ENCODE data around the gene MAD2L1BP.
"Not testable (repeated sequence)": the region's sequence is repeated elsewhere in the genome, so short reads cannot be mapped to it uniquely, and the experiment has no call there.

Gene MAD2L1BP

DNA sequence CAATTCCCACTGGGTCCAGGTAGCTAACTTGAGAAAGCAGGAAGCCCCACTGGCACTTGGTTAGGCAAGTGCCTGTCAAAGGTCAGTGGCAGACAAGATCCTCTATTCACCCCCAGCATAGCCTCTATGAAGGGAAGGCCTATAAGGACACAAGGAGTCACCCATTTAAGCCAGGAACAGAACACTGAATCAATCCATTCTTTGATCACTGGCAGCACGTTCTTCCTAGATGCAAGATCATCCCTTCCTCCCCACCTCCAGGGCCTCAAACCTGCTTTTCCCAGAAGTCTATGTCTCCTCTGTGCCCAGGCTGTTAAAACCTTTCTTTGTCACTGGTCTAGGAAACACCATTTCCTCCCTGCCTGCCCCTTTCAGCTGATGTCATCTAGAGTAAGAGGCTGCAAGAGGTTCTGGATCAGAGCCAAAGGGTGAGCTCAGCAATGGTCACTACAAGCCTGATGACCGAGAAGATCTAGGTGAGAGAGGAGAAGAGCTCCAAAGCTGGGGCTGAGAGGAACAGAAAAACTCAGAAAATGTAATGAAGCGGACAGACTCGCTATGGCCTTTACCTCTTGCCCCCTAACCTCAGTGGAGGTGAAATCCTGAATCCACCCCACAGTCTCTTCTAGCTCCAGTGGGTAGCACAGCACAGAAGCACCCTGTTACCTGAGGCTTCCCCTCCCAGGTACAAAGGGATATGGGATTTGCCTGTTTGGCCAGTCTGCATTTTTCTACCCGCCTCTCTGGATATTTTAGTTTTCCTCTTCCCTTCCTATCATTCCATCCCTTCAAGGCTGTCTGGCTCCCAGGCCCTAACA lies 8.4 kb upstream of the MAD2L1BP start:
- DNase-seq (ENCODE audit: low read depth in 2 of 2): peak; percentile 78 to 83

DNA sequence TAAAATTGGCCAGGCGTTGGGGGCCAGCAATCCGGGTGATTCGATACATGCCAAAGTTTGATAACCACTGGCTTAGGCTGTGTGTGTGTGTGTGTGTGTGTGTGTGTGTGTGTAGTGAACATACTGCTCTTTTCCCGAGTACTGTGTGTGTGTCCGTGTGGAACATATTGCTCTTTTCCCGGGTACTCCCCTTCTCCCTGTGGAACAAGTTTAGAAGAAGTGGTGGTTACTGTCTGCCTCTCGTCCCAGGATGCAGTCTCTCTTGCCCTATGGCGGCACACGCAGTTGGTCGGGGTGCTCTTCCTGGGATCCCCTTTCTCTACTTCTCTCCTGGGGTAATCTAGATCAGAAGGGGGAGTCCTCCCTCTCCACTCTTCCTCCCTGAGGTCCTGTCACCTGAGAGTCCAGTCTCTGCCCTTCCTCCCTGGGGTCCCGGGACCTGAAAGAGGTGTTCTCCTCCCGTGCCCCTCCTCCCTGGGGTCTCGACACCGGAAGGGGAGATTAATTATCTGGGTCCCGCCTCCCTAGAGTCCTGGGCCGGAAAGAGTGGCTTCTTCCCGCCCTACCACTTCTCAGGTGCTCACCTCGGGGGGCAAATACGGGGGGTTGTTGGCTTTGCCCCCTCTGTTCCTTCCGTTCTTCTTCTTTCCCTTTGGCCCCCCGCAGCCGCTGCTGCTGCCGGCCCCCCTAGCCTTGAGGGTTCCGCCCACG lies 7.1 kb upstream of the MAD2L1BP start:
- peak in 1 of 2 experiments; percentile 14 for DNase-seq (ENCODE audit: low read depth in 2 of 2)

DNA sequence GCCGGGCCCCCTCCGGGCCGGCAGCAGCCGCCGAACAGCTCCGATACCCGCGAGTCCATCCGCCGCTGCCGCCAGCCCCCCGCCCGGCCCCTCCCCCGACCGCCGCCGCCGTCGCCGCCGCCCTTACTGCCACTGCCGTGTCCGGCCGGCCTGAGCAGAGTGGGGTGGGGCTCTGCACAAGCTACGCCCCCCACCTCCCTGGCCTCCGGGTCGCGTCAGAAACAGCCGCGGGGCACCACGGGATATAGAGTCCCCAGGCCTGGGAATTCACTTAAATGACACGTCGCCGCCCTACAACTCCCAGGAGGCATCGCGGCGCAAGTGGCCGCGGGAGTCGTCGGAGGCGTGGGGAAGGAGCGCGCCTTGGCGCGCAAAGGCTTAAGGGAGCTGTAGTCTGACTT lies 6.5 kb upstream of the MAD2L1BP start, which contains the start of gene GTPBP2:
Gene GTPBP2, minus strand, starts transcription at position 161 of the 401 bp plus-strand sequence. Its CDS starts 102 bp downstream, at position 59.
- peak; percentile 98 for DNase-seq (ENCODE audit: low read depth in 2 of 2)

DNA sequence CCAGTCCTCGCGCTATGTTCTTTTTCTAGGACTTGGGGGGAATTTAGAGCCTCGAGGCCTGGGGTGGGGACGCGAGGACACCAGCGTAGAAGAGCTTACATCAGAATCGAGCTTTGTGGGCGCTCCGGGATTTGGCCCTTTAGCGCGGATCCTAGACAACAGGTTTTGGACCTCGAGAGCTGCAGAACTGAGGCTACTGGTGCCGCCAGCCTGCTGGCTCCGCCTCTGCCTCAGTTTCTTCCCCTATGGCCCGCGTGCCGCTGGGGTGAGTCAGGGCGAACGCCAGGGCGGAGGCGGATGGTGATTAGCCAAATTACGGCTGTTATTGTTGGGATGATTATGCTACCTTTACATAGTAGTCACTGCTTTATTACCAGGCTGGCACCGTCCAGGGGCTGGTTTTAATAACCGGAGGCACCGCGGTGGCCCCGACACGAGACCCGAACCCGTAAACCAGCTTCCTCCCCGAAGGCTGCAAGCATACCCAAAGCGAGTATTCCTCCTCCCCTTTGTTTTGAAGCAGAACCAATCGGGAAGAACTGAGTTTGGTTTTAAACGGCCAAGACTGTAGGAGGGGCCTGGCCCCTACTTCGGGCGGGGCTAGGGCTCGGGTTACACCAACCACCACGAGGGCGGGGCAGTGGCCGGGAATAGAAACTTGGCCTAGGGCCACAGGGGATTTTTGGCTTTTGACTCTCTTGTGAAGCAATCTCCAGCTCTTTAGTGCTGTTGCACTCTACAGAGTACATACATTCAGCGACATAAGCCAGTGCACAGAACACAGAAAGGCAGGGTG lies 5.9 kb upstream of the MAD2L1BP start:
- peak; percentile 98 to 99 for DNase-seq (ENCODE audit: low read depth in 2 of 2)

DNA sequence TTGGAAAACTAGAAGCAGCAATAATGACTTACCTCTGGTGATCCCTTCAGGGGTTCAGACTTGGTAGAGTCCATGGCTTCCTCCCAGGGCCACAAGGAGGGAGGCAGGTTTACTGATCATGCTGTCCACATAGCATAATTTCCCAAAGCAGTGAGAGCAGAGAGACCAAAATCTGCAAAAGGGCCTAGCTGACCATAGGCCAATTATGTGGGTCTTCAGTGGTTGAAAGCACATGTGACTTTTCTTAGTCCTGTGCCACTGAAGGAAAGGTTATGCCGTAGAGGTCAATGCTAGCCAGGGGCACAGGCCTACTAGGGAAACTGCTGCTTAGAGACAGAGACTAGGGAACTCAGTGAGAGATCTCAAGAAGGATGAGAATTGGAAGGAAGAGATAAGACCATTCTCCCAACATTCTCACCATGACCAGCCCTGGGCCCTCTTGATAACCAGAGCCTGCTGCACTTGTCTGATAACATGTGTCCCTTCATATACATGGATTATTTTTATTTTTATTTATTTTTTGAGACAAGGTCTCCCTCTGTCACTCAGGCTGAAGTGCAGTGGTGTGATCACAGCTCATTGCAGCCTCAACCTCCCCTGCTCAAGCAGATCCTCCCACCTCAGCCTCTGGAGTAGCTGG lies 4.5 kb upstream of the MAD2L1BP start:
- DNase-seq (ENCODE audit: low read depth in 2 of 2): no peak

DNA sequence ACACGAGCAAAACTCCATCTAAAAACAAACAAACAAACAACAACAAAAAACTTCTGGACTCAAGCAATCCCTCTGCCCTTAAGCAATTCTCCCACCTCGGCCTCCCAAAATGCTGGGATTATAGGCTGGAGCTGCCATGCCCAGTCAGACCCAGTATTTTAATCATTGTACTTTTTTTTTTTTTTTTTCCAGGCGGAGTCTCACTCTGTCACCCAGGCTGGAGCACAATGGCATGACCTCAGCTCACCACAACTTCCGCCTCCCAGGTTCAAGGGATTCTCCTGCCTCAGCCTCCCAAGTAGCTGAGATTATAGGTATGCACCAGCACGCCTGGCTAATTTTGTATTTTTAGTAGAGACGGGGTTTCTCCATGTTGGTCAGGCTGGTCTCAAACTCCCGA lies 2.6 kb upstream of the MAD2L1BP start:
- not testable (repeated sequence) for DNase-seq (ENCODE audit: low read depth in 2 of 2)

DNA sequence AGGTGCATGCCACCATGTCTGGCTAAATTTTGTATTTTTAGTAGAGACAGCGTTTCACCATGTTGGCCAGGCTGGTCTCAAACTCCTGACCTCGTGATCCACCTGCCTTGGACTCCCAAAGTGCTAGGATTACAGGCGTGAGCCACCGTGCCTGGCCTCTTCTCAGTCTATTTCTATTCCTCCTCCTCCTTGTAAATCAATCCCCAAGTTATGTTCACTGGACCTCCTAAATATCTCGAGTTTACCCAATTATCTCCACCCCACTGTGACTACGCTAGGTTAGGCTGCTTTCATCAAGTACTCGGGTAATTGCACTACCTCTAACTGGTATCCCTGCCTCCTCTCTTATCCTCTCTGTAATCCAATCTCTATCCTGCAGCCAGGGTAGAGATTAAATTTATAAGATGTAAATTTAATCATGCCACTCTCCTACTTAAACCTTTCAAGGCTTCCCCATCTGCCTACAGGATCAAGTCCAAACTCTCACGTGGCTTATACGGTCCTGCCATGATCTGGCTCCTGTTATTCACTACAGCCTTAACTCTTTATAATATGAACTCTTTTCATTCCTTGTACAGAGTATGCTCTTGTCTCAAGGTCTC lies 837 bp upstream of the MAD2L1BP start:
- no peak for DNase-seq (ENCODE audit: low read depth in 2 of 2)

DNA sequence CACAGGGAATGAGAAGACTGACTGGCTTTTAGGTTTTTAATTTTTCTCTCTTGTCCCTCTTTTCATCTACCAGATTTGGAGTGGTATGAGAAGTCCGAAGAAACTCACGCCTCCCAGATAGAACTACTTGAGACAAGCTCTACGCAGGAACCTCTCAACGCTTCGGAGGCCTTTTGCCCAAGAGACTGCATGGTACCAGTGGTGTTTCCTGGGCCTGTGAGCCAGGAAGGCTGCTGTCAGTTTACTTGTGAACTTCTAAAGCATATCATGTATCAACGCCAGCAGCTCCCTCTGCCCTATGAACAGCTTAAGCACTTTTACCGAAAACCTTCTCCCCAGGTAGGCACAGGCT lies 644 bp downstream of the MAD2L1BP start:
- no peak for DNase-seq (ENCODE audit: low read depth in 2 of 2)

DNA sequence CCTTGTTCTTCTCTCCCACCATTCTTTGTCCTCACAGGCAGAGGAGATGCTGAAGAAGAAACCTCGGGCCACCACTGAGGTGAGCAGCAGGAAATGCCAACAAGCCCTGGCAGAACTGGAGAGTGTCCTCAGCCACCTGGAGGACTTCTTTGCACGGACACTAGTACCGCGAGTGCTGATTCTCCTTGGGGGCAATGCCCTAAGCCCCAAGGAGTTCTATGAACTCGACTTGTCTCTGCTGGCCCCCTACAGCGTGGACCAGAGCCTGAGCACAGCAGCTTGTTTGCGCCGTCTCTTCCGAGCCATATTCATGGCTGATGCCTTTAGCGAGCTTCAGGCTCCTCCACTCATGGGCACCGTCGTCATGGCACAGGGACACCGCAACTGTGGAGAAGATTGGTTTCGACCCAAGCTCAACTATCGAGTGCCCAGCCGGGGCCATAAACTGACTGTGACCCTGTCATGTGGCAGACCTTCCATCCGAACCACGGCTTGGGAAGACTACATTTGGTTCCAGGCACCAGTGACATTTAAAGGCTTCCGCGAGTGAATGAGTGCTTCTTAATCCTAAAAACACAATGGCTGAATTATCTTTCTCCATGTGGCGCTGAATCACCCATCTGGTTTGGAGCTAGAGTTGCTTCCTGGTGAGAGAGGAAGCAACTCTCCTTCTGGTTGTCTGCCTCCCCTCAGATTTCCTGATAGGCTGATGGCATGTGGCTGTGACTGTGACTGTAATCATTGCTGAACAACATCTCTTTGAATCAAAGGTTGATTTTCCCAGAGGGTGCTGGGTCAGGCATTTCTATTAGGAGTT lies 4.6 kb downstream of the MAD2L1BP start:
- no peak for DNase-seq (ENCODE audit: low read depth in 2 of 2)

DNA sequence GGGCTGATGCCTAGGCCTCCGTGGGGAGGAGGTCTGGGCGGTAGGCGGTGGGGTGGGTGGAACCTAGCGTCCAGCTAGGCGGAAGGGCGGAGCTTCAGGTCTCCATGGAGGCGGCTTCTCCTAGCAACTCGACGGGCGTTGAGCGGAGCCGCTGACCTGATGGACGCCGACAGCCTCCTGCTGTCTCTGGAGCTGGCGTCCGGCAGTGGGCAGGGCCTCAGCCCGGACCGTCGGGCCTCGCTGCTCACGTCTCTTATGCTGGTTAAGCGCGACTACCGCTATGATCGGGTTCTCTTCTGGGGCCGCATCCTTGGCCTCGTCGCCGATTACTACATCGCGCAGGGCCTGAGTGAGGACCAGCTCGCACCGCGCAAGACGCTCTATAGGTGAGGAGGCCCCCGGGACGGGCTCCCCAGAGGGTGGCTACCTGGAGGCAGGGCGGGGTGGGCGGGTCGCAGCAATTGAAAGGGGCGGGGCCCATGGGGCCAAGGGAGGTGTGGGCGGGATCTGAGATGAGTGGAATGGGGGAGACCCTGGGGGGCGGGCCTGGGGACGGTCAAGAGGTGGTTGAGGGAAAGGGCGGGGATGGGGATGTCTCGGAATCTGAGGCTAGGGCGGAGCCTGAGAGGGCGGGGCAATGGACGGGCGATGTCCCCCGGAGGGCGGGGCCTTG lies 9.4 kb downstream of the MAD2L1BP start, which contains the start of gene RSPH9:
Gene RSPH9, plus strand, starts transcription at position 97 of the 673 bp plus-strand sequence. Its CDS starts 63 bp downstream, at position 160.
- DNase-seq (ENCODE audit: low read depth in 2 of 2): no peak

DNA sequence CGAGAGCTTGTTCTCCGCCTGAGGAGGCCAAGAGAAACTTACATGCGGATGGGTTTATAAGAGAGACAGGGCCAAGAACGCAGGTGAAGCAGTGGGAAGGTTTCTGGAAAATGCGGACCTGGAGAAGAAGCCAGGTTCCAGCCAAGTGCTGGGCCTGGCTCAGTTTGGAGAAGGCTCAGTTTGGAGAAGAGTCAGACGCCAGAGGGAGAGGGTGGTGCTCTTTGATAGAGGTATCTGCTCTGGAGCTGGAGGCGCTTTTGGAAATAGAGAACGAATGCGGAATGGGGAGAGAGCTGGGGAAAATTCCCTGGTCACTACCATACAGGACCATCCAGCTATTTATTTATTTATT lies 9.9 kb downstream of the MAD2L1BP start:
- no peak for DNase-seq (ENCODE audit: low read depth in 2 of 2)

DNA sequence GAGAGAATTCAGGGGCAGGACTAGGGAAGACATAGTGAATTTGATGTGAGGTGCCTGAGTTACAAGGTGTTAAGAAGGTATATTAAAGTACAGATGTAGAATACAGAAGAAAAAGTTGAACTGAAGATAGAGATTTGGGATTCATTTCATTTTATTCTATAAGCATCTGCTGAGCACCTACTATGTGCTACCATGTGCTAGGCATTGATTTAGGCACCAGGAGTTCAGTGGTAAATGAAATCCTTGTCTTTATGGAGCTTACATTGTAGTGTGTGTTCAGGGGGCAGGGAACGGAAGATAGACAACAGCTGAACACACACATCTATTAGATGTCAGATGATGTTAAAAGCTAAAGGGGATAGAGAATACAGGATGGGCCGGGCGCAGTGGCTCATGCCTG lies 12.0 kb downstream of the MAD2L1BP start:
- DNase-seq (ENCODE audit: low read depth in 2 of 2): no peak

DNA sequence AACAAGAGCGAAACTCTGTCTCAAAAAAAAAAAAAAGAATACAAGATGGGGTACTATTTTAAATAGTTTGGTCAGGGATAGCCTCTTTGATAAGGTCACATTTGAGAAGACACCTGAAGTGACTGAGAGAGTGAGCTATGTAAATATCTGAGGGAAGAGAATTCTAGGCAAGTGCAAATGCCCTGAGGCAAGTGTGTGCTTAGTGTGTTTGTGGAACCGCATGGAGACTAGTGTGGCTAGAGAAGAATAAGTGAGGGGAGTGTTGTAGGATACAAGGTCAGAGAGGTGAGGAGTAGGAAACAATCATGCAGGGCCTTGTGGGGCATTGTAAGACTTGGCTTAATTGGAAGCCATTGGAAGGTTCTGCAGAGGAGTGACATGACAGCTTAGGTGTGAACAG lies 12.6 kb downstream of the MAD2L1BP start:
- DNase-seq (ENCODE audit: low read depth in 2 of 2): no peak

DNA sequence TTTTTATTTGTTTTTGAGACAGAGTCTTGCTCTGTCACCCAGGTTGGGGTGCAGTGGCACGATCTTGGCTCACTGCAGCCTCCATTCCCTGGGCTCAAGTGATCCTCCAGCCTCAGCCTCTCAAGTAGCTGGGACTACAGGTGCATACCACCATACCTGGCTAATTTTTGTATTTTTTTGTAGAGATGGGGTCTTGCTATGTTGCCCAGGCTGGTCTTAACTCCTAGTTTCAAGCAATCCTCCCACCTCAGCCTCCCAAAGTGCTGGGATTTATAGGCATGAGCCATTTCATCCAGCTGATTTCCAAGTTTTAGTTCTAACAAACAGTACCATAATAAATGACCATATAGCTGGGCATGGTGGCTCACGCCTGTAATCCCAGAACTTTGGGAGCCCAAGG lies 17.2 kb downstream of the MAD2L1BP start:
- not testable (repeated sequence) for DNase-seq (ENCODE audit: low read depth in 2 of 2)

DNA sequence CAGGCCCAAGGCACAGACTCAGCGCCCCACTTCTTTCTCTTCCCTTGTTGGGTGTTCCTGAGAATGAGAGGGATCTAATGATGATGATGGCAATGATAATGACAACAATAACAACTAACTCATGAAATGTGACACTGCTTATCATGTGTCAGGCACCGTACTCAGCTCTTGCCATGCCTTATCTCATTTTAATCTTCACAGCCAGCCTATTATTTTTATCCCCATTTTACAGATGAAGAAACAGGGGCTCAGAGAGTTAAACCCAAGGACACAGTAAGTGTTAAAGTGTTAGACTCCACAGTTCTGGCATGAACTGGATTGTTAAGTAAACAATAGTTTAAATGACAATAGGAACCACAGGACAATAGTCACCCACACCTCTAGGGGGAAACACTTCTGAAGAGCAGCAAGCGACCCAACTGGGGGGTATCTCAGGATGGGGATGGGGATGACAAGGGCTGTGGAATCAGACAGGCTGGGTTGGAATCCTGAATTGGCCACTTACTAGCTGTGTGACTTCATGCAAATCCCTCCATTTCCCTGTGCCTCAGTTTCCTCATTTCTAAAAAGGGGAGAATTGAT lies 21.7 kb downstream of the MAD2L1BP start:
- DNase-seq (ENCODE audit: low read depth in 2 of 2): no peak

DNA sequence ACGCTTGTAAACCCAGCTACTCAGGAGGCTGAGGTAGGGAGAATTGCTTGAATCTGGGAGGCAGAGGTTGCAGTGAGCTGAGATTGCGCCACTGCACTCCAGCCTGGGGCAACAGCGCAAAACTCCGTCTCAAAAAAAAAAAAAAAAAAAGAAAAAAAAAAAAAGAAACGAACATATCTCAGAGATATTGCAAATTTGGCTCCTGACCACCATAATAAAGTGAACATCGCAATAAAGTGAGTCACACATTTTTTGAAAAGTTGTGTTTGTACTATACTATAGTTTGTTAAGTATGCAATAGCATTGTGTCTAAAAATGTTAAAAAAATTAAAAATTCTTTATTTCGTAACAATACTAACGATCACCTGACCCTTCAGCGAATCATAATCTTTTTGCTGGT lies 22.5 kb downstream of the MAD2L1BP start:
- DNase-seq (ENCODE audit: low read depth in 2 of 2): no peak

DNA sequence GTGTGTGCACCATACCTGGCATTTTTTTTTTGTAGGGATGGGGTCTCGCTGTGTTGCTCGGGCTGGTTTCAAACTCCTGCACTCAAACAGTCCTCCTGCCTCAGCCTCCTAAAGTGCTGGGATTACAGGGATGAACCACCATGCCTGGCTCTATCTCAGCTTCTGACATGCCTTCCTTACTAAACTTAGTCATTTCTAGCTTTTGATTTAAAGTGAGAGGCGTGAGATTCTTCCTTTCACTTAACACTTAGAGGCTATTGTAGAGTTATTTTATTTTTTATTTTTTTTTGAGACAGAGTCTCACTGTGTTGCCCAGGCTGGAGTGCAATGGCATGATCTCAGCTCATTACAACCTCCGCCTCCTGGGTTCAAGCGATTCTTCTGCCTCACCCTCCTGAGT lies 27.3 kb downstream of the MAD2L1BP start:
- DNase-seq (ENCODE audit: low read depth in 2 of 2): not testable (repeated sequence)

DNA sequence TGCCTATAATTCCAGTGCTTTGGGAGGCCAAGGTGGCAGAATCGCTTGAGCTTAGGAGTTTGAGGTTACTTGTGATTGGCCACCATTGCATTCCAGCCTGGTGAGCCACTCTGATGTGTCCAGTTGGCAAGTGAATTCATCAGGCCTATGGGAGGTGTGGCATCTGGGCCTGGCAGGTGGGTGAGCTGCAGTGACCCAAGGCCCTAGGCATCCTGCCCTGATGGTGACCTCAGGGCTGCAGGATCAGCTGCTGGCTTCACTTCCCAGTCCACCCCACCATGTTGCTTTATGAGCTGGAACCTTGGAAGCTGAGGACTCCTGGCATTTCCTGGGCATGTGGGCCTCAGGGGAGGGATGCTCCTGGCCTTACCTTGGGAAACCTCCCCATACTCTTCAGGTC lies 29.7 kb downstream of the MAD2L1BP start:
- DNase-seq (ENCODE audit: low read depth in 2 of 2): no peak

DNA sequence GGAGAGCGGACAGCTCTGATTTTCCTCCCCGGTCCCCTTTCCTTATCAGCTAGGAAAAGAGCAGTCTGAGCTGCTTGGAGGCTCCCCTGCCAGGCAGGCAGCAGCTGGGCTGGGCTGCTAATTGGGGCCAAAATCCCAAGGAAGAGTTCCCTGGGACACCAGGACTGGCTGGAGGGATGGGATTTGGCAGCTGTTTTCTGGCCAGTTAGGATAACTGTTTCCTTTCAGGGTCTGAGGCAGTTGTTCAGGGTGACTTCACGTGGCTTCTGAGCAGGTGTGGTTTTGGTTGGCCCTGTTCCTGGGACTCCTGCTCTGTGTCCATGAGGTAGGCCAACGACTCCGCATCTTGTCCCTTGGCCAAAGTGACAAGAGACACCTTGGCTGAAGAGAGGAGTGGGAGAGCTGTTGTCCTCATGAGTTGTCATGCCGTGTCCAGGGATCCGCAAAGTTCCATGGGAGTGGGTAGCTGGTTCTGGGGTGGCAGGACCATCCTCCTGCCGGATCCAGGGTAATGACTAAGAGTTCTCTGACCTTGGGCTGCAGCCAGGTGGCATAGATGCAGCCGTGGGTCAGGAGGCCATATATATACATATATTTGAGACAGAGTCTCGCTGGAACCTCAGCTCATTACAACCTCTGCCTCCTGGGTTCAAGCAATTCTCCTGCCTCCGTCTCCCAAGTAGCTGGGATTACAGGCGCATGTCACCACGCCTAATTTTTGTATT lies 30.7 kb downstream of the MAD2L1BP start:
- DNase-seq (ENCODE audit: low read depth in 2 of 2): no peak

Measured in fibroblast of skin of left quadriceps (primary cell).